Tongue (tissue), 2 donors: ENCODE results near the gene LRG1. TPM values are rescaled to one million over a fixed set of nuclear protein-coding genes. Genes with fewer than 3 reads are reported as not detected.

ENCODE experiments used
- DNase-seq: peaks from one replicate; pipeline ENCODE4 v3.0.0-alpha.2; 2015
- total RNA-seq: library from RNA; depleted of rRNA; stranded (reverse); fragments of >200 nt; gene quantifications from one replicate; pipeline ENCODE4 v1.2.3, GENCODE V29; 2014

LRG1 gene
- total RNA-seq = 1.5 TPM

GRCh38 chr19:4539693-4540581 lies at the start of gene LRG1:
TSS of gene LRG1 (minus strand) at chr19:4540036. CDS start at chr19:4540013, 23 bp downstream.
- DNase-seq = no peak

GRCh38 chr19:4588291-4588761 lies 48.5 kb upstream of the LRG1 start:
- peak; percentile 71 for DNase-seq

GRCh38 chr19:4587527-4587926 lies 47.7 kb upstream of the LRG1 start:
- DNase-seq = no peak

- no peak for DNase-seq
Measured at GRCh38 chr19:4586691-4587090, 46.9 kb upstream of the LRG1 start.

- no peak for DNase-seq
Measured at GRCh38 chr19:4586245-4586644, 46.4 kb upstream of the LRG1 start.

- DNase-seq = no peak
Measured at GRCh38 chr19:4585556-4585955, 45.7 kb upstream of the LRG1 start.

GRCh38 chr19:4584670-4585460 lies 45.0 kb upstream of the LRG1 start:
- peak; percentile 94 for DNase-seq

- DNase-seq = peak; percentile 62
Measured at GRCh38 chr19:4583961-4584669, 44.3 kb upstream of the LRG1 start.

- DNase-seq = no peak
Measured at GRCh38 chr19:4582980-4583842, 43.4 kb upstream of the LRG1 start.

- peak; percentile 70 for DNase-seq
Measured at GRCh38 chr19:4581666-4582553, 42.1 kb upstream of the LRG1 start.

- DNase-seq = no peak
Measured at GRCh38 chr19:4580961-4581665, 41.3 kb upstream of the LRG1 start.

- DNase-seq = no peak
Measured at GRCh38 chr19:4580021-4580901, 40.4 kb upstream of the LRG1 start.

GRCh38 chr19:4579389-4579788 lies 39.6 kb upstream of the LRG1 start:
- no peak for DNase-seq

GRCh38 chr19:4578552-4579248 lies 38.9 kb upstream of the LRG1 start:
- DNase-seq = no peak

GRCh38 chr19:4577020-4577782 lies 37.4 kb upstream of the LRG1 start:
- no peak for DNase-seq

GRCh38 chr19:4576016-4576933 lies 36.4 kb upstream of the LRG1 start:
- DNase-seq = peak; percentile 72
